KG1 (cell line): ENCODE data around the gene CELSR2.

ENCODE experiments used
- DNase-seq: peaks from one replicate; lab custom pipeline; 2025; lab: John Stamatoyannopoulos, UW

Gene CELSR2

DNA sequence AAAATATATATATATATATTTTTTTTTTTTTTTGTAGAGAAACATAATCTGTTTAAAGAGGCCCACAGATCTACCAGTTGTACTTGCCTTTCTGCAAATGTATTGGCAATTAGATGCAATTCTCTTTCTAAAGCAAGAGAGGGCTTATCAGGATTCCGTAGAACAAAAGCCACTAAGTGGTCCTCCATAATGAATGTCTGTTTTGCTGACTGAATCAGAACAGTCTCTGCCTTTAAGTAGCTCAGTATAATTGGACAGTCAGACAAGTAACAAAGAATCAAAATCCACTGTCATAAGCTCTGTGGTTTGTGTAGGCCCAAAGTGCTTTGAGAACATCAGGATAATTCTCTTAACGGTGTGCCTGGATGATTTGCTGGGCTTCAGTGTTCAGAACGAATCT, 18.3 kb upstream of the CELSR2 start:
- DNase-seq = no peak

DNA sequence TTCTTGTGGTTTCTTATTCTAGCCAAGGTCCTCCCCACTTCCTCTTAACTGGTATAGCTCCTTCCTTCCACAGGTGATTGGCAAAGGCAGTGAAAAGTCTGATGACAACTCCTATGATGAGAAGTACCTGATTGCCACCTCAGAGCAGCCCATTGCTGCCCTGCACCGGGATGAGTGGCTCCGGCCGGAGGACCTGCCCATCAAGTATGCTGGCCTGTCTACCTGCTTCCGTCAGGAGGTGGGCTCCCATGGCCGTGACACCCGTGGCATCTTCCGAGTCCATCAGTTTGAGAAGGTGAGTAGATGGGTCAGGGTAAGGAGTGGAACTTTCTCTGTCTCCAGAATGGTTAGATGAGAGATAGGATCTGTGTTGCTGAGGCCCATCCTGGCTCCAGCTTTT, 14.2 kb upstream of the CELSR2 start:
- DNase-seq = no peak

DNA sequence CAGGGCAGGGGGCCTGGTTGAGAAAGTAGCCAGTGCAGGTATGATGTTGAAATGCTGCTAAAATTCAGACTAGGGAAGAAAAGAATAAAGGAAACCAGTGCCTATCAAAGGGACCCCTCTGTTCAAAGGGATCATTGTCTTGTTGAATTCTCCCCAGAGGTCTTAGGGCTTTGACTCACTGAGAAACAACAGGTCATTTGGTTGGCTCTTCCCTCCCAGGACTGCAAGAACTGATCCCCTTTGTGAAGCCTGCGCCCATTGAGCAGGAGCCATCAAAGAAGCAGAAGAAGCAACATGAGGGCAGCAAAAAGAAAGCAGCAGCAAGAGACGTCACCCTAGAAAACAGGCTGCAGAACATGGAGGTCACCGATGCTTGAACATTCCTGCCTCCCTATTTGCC, 11.8 kb upstream of the CELSR2 start:
- DNase-seq = no peak

DNA sequence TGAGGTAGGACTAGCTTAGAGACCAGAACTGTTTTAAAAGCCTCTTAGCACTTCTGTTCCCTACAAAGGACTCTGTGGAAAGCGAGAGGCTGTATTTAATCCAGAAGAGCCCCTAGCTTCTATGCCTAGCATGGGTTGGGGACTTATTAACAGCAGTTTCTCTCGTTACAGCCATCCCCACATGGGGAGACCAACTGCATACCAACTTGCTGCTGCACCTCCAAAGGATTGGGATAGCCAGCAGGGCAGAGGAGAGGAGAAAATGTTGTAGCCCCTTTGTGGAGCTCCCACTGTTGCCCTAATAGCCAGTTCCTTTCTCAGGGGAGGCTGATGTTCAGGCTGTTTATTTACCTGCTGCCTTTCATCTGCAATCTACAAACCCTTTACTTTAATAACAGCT, 11.0 kb upstream of the CELSR2 start:
- no peak for DNase-seq

DNA sequence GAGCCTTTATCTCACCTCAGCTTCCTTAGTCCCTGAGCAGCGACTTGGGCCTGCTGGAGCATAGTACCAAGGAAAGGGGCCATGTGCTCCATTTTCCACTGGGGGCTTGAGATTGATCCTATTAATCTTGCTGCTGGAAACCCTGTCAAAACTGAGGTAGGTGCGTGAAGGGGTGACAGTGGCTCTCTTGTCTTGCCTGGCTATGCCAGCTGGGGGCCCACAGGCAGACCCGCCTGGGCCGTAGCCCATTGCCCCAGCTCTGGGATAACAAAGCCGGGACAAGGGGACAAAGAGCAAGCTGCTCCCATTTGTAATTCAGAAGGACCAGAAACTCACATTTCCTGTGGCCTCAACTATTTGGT, 10.3 kb upstream of the CELSR2 start:
- no peak for DNase-seq

DNA sequence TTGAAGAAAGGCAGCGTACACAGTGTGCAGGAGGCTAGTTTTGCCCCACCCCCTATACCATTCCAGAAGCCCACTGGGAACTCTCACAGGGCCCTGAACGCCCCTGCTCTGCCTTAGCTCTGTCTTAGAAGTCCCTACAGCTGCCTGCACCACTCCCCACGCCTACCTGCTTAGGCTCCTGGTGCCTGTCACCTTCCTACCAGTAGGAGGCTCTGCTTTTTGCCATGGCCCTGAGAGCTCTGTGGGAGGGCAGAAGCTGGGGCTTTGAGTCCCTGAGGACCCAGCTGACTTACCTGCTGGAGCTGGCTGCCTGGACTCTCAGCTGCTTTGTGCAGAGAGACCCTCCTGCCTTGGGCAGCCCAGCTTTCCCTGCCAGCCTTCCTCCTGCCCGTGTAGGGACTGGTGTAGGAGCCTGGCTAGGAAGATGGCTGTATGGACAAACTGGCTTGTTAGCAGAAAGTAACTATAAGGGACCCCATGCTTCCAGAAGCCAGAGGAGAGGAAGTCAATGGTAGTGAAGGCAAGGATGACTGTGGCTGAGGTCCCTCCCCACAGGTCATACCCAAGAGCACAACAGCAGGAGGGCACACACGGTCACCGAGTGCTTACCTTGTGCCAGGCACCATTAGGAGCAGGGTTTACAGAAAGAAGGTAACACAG, 9.8 kb upstream of the CELSR2 start:
- no peak for DNase-seq

DNA sequence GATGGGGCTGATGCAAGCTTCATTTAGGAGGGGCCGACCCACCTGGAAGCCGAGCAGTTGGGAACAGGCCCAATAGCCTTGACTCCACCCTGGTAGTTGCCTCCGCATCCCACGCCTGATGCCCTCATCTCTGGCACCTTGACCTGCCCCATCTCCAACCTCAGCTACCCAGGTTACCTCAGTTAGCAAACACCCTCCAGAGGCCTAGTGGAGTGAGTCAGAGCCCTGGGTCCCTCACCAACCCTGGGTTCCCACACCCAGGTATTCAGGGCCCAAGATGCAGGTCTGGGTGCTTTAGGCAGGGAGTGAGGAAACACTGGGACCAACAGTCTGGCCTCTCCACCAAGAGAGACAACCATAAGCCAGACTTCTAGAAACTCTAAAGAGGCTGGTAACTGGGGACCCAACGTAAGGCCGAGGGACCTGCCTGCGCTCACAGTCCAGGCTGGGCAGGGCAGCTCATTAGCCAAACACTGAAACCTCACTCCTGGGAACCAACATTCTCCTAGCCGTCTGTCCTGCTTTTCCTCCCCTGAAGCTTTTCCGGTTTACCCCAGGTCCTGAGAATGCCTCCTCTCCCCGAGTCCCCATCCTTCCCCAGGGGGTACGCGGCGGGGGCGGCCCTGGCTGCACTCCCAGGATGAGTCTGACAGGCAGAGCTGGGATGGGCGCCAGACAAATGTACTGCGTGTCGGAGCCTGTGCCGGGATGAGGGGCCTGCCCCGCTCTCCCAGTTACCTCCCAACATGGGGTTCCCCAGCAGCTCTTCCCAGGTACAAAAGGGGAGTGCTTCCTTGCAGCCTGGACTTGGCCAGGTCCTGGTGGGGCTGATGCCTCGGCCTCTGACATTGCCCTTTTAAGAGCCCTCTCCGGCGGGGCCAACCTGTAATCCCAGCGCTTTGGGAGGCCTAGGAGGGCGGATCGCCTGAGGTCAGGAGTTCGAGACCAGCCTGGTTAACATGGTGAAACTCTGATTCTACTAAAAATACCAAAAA, 8.9 kb upstream of the CELSR2 start:
- DNase-seq = no peak

DNA sequence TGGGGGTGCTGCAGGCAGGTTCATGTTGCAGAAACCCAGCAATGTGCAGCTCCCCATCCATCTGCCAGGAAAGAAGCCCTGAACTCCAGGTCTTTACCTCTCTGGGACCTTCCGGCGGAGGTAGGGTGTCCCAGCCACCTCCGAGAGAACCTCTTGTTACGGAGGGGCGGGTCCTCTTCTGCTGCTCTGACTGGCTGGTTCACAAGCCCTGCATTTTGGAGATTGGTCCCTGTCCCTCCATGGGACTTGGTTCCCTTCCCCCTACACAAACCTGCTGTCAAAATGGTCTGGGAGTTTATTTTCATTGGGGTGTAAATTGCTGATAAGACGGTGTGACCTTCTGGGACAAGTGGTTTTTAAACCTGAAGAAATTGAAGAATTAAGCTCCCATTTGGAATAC, 8.0 kb upstream of the CELSR2 start:
- no peak for DNase-seq

DNA sequence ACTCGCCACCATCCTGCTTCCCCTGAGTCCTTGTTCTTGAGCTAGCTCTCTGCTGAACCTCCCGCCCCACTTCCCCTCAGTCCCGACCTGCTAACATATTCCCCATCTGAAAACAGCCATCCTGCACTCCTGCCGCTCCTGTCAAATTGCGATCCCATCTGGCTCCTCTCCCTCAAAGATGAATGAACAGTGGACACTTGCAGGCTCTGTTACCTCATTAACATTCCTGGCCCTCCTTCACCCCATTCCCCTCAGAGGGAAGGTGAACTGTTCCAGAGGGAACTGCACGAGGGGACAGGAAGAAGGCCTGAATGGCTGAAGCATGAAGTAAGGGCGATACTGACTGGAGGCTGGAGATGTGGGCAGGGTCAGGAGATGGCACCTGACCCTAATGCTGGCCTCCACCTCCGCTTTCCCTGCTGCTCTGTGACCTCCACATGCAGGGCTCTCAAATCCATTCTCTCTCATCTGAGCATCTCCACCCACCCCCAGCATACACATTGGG, 7.4 kb upstream of the CELSR2 start:
- DNase-seq = no peak

DNA sequence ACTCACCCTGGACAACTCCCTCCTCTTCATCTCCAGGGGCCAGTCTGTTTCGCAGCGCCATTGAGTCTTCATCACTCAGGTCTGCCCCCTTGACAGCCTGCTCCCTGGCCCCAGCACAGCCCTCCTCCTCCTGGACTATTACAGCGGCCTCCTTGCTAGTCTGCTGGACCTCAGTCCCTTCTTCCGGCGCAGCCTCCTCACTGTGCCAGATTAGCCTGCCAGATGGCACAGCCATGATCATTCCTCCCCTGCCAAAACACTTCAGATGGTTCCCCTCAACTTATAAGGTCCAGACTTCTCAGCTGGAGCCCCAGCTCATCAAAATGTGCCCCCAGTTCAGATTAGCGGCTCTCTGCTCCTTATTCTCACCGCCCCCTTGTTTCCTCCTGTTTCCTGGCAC, 7.0 kb upstream of the CELSR2 start:
- DNase-seq = no peak

DNA sequence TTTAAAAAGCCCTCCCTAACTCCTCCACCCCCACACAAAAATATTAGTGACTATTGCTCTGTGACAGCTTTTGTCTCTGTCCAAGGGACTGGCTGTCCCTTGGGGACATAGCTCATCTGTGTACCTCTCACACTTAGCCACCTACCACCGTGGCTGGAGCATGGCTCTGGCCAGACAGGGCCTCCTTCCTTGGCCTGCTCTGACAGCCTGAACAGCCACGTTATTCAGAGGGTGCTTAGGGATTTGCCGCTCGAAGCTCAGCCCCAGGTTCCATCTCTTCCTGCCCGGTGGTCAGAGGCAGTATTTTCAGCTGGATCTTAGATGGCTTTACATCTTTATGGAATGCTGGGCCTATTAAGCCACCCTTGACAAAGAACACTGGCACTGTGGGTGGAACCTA, 6.1 kb upstream of the CELSR2 start:
- DNase-seq = no peak

DNA sequence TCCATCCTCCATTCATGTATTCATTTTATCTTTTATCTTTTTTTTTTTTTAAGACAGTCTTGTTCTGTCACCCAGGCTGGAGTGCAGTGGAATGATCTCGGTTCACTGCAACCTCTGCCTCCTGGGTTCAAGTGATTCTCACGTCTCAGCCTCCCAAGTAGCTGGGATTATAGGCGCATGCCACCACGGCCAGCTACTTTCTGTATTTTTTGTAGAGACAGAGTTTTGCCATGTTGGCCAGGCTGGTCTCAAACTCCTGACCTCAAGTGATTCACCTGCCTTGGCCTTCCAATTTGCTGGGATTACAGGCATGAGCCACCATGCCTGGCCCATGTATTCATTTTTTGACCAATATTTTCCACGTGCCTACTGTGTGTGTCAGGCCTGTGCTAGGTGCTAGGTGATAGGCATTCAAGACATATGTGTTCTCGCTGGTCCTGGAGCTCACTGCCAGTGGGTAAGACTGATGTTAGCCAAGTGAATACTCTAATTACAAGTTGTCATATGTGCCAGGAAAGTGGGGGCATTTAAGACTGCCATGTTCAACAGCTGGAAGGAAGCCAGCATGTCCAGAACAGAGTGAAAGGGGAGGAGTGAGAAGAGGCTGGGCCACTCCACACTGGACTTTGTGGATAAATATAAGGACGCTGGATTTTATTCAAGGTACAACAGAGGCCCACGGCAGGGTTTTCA, 5.3 kb upstream of the CELSR2 start:
- DNase-seq = no peak

DNA sequence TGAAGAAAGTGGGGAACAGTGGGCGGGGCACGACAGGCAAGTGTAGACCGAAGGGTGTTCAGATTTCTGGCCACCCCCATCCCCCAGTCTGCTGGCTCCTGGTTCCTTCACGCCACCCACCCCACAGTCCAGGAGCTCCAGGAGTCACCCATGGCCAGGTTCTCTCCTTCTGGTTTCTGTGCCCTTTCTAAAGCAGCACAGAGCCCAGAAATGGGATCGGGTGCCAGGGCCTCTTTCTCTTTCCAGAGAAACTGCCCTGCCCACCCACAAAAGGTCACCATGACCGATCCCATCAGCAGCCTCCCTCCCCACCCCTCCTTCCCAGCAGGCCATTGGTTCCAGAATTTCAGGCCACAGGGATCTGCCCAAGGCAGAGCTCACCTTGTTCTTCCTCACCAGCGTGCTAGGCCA, 3.2 kb upstream of the CELSR2 start:
- no peak for DNase-seq

DNA sequence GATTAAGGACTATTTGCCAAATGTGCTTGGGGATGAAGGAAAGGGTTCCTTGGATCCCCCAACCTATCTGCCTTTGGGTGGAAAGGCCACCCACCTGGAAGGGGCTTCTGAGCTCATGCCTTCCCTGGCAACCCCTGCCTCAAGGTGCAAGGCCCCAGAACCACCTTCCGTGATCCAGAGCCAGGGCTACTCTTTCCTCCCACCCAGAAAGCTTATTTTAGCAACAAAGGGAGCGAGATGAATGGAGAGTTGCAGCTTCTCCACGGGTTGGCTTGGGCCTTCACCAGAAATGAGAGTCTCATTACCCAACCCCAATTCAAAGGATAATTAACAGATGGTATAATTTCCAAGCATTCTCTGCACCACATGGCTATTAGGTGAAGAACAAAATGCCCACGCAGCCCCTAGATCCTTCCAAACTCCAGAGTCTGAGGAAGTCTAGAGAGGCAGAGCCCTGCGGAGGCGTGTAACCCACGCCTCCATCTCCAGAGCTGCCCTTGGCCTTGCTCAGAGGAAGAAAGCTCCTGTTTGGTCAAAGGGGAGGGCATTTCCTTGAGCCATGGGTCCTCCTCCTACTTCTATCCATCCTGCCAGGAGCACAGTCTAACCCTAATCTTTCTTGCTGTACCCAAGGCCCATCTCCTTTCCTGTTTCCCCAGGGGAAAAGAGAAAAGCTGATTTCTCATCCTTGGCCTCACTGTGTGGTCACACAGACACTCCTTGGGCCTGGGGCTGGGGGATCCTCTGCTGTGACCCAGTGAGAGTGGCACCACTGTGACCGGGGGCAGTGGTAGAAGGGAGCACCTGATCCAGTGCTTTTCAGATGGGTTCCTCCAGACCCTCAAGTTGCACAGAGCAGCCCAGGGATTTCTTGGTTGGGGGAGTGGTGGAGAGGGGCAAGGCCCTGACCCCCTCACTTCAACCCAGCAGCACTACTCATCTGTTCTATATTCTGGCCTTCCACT, 1.7 kb upstream of the CELSR2 start:
- no peak for DNase-seq

DNA sequence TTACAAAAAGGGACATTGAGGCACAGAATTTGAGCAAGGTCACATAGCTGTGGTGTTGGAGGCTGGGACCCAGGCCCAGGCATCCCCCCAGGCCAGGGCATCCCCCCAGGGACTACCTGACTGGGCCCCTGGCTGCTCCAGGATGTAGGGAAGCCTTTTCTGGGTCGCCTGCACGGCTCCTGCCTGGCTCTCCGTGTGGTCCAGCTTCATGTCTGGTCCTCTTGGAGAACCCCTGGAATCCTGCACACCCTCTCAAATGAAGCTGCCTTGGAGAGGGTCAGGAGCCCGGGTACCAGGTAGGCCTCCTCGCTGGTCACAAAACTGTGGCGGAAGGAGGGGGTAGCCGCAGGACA, 919 bp upstream of the CELSR2 start:
- no peak for DNase-seq

DNA sequence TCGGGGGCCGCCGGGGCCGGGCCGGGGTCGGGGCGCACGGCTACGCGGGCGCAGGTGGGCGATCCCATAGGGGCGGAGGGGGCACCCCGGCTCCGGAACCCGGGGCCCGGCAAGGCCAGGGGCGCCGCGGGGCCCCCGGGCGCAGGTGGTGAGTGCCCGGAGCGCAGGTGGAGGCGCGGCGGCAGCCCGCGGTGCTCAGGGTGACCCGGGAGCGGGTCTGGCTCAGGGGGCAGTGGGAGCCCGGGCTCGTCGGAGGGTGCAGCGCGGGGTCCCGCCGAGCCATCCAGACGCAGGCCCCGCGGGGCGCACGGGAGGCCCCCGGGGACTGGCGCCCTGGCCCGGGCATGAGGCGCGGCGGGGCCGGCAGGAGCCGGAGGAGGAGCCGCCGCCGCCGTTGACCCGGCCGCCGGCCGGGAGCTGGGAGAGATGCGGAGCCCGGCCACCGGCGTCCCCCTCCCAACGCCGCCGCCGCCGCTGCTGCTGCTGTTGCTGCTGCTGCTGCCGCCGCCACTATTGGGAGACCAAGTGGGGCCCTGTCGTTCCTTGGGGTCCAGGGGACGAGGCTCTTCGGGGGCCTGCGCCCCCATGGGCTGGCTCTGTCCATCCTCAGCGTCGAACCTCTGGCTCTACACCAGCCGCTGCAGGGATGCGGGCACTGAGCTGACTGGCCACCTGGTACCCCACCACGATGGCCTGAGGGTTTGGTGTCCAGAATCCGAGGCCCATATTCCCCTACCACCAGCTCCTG, 489 bp downstream of the CELSR2 start:
- no peak for DNase-seq

DNA sequence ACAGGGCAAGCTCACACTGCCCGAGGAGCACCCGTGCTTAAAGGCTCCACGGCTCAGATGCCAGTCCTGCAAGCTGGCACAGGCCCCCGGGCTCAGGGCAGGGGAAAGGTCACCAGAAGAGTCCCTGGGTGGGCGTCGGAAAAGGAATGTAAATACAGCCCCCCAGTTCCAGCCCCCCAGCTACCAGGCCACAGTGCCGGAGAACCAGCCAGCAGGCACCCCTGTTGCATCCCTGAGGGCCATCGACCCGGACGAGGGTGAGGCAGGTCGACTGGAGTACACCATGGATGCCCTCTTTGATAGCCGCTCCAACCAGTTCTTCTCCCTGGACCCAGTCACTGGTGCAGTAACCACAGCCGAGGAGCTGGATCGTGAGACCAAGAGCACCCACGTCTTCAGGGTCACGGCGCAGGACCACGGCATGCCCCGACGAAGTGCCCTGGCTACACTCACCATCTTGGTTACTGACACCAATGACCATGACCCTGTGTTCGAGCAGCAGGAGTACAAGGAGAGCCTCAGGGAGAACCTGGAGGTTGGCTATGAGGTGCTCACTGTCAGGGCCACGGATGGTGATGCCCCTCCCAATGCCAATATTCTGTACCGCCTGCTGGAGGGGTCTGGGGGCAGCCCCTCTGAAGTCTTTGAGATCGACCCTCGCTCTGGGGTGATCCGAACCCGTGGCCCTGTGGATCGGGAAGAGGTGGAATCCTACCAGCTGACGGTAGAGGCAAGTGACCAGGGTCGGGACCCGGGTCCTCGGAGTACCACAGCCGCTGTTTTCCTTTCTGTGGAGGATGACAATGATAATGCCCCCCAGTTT, 1.3 kb downstream of the CELSR2 start:
- DNase-seq = no peak

DNA sequence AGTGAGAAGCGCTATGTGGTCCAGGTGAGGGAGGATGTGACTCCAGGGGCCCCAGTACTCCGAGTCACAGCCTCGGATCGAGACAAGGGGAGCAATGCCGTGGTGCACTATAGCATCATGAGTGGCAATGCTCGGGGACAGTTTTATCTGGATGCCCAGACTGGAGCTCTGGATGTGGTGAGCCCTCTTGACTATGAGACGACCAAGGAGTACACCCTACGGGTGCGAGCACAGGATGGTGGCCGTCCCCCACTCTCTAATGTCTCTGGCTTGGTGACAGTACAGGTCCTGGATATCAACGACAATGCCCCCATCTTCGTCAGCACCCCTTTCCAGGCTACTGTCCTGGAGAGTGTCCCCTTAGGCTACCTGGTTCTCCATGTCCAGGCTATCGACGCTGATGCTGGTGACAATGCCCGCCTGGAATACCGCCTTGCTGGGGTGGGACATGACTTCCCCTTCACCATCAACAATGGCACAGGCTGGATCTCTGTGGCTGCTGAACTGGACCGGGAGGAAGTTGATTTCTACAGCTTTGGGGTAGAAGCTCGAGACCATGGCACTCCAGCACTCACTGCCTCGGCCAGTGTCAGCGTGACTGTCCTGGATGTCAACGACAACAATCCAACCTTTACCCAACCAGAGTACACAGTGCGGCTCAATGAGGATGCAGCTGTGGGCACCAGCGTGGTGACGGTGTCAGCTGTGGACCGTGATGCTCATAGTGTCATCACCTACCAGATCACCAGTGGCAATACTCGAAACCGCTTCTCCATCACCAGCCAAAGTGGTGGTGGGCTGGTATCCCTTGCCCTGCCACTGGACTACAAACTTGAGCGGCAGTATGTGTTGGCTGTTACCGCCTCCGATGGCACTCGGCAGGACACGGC, 2.2 kb downstream of the CELSR2 start:
- no peak for DNase-seq
